ENCODE measurements around the gene SSH3. TPM values are rescaled to one million over a fixed set of nuclear protein-coding genes. Genes with fewer than 3 reads are reported as not detected.

The SSH3 gene
- total RNA-seq, 1 experiment from 2014 or later: 57.8 TPM

GRCh38 chr11:67260406-67260805 lies 42.9 kb upstream of the SSH3 start:
- TF ChIP-seq SP1 (IDR thresholded peaks at IDR 0.05; ENCODE audit: low read depth): no peak
- no peak for TF ChIP-seq SRF (IDR thresholded peaks at IDR 0.05; ENCODE audit: low read depth)
- TF ChIP-seq MAX (IDR thresholded peaks at IDR 0.05): no peak
- TF ChIP-seq EZH2 (IDR thresholded peaks at IDR 0.05): no peak
- TF ChIP-seq CBX3 (IDR thresholded peaks at IDR 0.05; ENCODE audit: low read depth): no peak
- TF ChIP-seq POLR2AphosphoS5 (IDR thresholded peaks at IDR 0.05; ENCODE audit: low read depth, low read length): no peak
- no peak for TF ChIP-seq SIN3A (IDR thresholded peaks at IDR 0.05; ENCODE audit: low read depth)
- no peak for TF ChIP-seq ATF3 (IDR thresholded peaks at IDR 0.05)
- TF ChIP-seq ZBTB33 (IDR thresholded peaks at IDR 0.05; ENCODE audit: extremely low read depth, insufficient replicate concordance, low read length): no peak
- TF ChIP-seq ELF1 (IDR thresholded peaks at IDR 0.05; ENCODE audit: borderline replicate concordance, low read depth): no peak
- no peak for TF ChIP-seq ZFX (IDR thresholded peaks at IDR 0.05)
- TF ChIP-seq POLR2A (IDR thresholded peaks at IDR 0.05; ENCODE audit: borderline replicate concordance, extremely low read depth, insufficient read depth, insufficient read length): no peak
- H3K4me1 ChIP-seq (ENCODE audit: control insufficient read depth in 1 of 2, insufficient read depth in 2 of 2, low read length in 2 of 2): peaks cover 6 to 29% of the 10 kb centered on the region in 2 experiments; a peak in 3 of 4 replicates

More at GRCh38 chr11:67260406-67260805, 42.9 kb upstream of the SSH3 start:
- no peak overlapping the region for H3K4me3 ChIP-seq (replicated peaks in 1 of 2; ENCODE audit: low read depth in 1 of 2, low read length in 2 of 2)
- H3K27me3 ChIP-seq (ENCODE audit: insufficient read depth, low read length): no peaks in the 10 kb centered on the region
- DNase-seq (ENCODE audit: low read depth, low spot score) (no peak), ATAC-seq (no peak)
- H2AFZ ChIP-seq (ENCODE audit: low read depth, low read length, poor library complexity, severe bottlenecking): no peak overlapping the region
- no peaks in the 10 kb centered on the region for H4K20me1 ChIP-seq (ENCODE audit: insufficient read depth)
- no peaks in the 10 kb centered on the region for H3K9me3 ChIP-seq (ENCODE audit: control insufficient read depth in 1 of 2, insufficient read depth in 1 of 2, low read depth in 1 of 2, low read length in 2 of 2)
- intact Hi-C loops (cut with micrococcal nuclease): no loop called here
- no TSS peak for BruUV-seq (replicated peaks)
- H3K79me2 ChIP-seq (ENCODE audit: insufficient read depth, low read length): no peaks in the 10 kb centered on the region
- peaks cover 3 to 4% of the 10 kb centered on the region in 2 experiments; a peak in 2 of 4 replicates for H3K36me3 ChIP-seq (ENCODE audit: control insufficient read depth in 1 of 2, insufficient read depth in 2 of 2, low read length in 2 of 2)
- 0 out of 2 replicates have a peak overlapping the region, but pooled peaks have one; percentile 90 for H3K4me2 ChIP-seq (ENCODE audit: low read length)
- H3K9ac ChIP-seq (ENCODE audit: low read length): no peak overlapping the region
- ChIA-PET CTCF (no interaction called here), RAD21 (ENCODE audit: low non-redundant PET in 1 of 2, low total read pairs in 2 of 2, uncharacterized antibody in 2 of 2, unreplicated experiment in 2 of 2) (no interaction called here), POLR2A (no interaction called here)
- H3K27ac ChIP-seq (ENCODE audit: low read depth, low read length): no peak overlapping the region
- H3K9me2 ChIP-seq (ENCODE audit: insufficient read depth): no peaks in the 10 kb centered on the region

Measured in HCT116 (cell line).